Activated naive CD8-positive, alpha-beta T cell treated with anti-CD3 and anti-CD28 coated beads, Interleukin-2, amount 10 ng/mL, durations not matched to agents 7 days and 5 days (primary cell): ENCODE data around the gene RAB33B. TPM values are rescaled to one million over a fixed set of nuclear protein-coding genes. Genes with fewer than 3 reads are reported as not detected.
"Not testable (repeated sequence)": the region's sequence is repeated elsewhere in the genome, so short reads cannot be mapped to it uniquely, and the experiment has no call there.

ENCODE experiments used
- ATAC-seq: fragments of 150-1000 bp; cut with Tn5 transposase; one replicate; pipeline ENCODE4 v1.10.0; 2021; ENCODE audit warnings: low read depth, moderate library complexity
- POLR2A ChIA-PET: fragments of 350-600 bp; sonication (Branson Sonifier 250); formaldehyde crosslinking; loops from one replicate; lab custom pipeline; 2021; ENCODE audit warnings: antibody characterized with exemption; lab: Charles Lee
- DNase-seq: peaks from one replicate; pipeline ENCODE4 v3.0.0; 2021
- H3K27ac Mint-ChIP-seq: one replicate; pipeline ENCODE4 v1.8.0; 2022; ENCODE audit warnings: mild to moderate bottlenecking, mixed read lengths
- H3K27me3 Mint-ChIP-seq: one replicate; pipeline ENCODE4 v1.8.0; 2022; ENCODE audit warnings: mild to moderate bottlenecking, moderate library complexity, mixed read lengths
- H3K36me3 Mint-ChIP-seq: one replicate; pipeline ENCODE4 v1.8.0; 2021; ENCODE audit warnings: mild to moderate bottlenecking, mixed read lengths
- H3K4me1 Mint-ChIP-seq: one replicate; pipeline ENCODE4 v1.8.0; 2021; ENCODE audit warnings: mixed read lengths
- H3K4me3 Mint-ChIP-seq: one replicate; pipeline ENCODE4 v1.8.0; 2022; ENCODE audit warnings: mild to moderate bottlenecking, moderate library complexity, mixed read lengths
- H3K9me3 Mint-ChIP-seq: one replicate; pipeline ENCODE4 v1.8.0; 2021; ENCODE audit warnings: mixed read lengths
- total RNA-seq, 2 experiments: library from RNA; stranded (reverse); gene quantifications; one replicate each; pipeline ENCODE4 v1.2.3, GENCODE V29; 2021

Gene RAB33B
- total RNA-seq, 2 experiments from 2014 or later = 9.8 to 9.9 TPM

- ATAC-seq = no peak
- peaks cover 31% of the 10 kb centered on the region for H3K4me1 Mint-ChIP-seq
Measured at GRCh38 chr4:139451997-139452396, 1.9 kb upstream of the RAB33B start.

DNA sequence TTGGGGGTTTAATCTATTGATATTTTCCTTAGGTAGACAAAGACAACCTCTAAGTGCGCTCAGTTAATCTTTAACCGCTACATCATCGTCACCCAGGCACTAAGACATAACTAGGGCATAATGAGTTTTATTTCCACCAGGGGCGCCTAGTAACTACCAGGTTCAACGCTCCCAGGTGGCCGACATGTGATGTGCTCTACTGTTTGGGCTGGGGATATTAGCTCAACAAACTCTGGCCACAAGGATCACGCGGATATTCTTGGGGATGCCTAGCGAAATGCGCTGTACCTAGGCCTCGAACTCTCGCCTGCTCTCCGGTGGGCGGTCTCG is 915 bp upstream of the RAB33B start:
- peak overlapping the region; percentile 96 for H3K27ac Mint-ChIP-seq
- peaks cover 39% of the 10 kb centered on the region for H3K4me1 Mint-ChIP-seq
- POLR2A ChIA-PET = interaction anchor here (0.7 to 2.0 kb wide), 10 partner anchors 28 to 437 kb away, joined by 3 to 20 read pairs (median 4); partner anchors contain the start of genes NAA15, NOCT and SETD7
- peak overlapping the region; percentile 96 for H3K4me3 Mint-ChIP-seq
- ATAC-seq (peak; percentile 49), DNase-seq (no peak)
- H3K27me3 Mint-ChIP-seq = no peaks in the 10 kb centered on the region
- H3K36me3 Mint-ChIP-seq = peaks cover 8% of the 10 kb centered on the region
- no peaks in the 10 kb centered on the region for H3K9me3 Mint-ChIP-seq

More at GRCh38 chr4:139451997-139452396, 1.9 kb upstream of the RAB33B start:
- H3K27ac Mint-ChIP-seq = peak overlapping the region; percentile 96
- H3K27me3 Mint-ChIP-seq = no peaks in the 10 kb centered on the region
- peaks cover 8% of the 10 kb centered on the region for H3K36me3 Mint-ChIP-seq
- H3K4me3 Mint-ChIP-seq = peak overlapping the region; percentile 96
- POLR2A ChIA-PET = no interaction called here
- DNase-seq = no peak
- H3K9me3 Mint-ChIP-seq = no peaks in the 10 kb centered on the region

DNA sequence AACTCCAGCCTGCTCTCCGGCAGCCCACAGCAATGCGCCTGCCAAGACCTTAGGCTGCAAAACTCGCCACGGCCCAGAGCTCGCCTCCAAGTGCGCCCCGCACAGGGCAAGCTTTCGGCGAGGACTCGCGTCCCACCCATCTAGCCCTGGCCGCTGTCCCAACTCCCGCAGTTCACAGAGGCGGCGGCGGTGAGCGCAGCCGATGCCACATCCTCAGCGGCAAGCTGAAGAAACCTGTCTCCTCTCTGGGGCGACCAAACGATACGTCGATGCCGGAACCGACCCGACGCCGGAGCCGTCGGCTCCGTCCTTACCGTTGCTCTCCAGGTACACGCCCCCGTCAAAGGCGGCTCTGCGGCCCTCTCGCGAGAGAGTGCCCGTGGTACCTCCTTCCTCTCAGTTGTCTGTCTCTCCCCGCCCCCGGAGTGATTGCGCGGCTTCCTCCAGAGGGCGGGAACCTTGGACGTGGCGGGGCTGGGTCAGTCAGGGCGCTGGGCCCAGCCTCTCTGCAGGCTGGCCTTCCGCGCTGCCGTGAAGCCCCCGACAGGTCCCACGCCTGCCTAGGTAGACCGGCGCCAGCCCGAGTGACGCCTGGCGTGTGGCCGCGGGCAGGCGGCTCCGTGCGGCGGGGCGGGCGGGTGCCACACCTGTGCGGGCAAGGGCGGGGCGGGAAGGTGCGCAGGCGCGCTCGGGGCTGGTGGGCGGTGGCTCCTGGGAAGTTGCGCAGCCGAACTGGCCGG is 380 bp upstream of the RAB33B start:
- Mint-ChIP-seq H3K36me3 (peaks cover 8% of the 10 kb centered on the region), H3K4me1 (peaks cover 43% of the 10 kb centered on the region), H3K27ac (peak overlapping the region; percentile 96), H3K9me3 (no peaks in the 10 kb centered on the region), H3K4me3 (peak overlapping the region; percentile 96), H3K27me3 (no peaks in the 10 kb centered on the region)
- peak; percentile 90 for ATAC-seq
- POLR2A ChIA-PET = interaction anchor here (0.7 to 2.0 kb wide), 11 partner anchors 28 to 438 kb away, joined by 3 to 20 read pairs (median 3); partner anchors contain the start of genes NAA15, NOCT and SETD7
- peak; percentile 97 for DNase-seq

GRCh38 chr4:139455126-139455538 is 1.2 kb downstream of the RAB33B start:
- Mint-ChIP-seq H3K4me3 (peak overlapping the region; percentile 96), H3K27me3 (no peaks in the 10 kb centered on the region), H3K9me3 (no peaks in the 10 kb centered on the region), H3K36me3 (peaks cover 10% of the 10 kb centered on the region), H3K27ac (peak overlapping the region; percentile 90), H3K4me1 (peaks cover 50% of the 10 kb centered on the region)
- DNase-seq (no peak), ATAC-seq (no peak)
- POLR2A ChIA-PET = no interaction called here

DNA sequence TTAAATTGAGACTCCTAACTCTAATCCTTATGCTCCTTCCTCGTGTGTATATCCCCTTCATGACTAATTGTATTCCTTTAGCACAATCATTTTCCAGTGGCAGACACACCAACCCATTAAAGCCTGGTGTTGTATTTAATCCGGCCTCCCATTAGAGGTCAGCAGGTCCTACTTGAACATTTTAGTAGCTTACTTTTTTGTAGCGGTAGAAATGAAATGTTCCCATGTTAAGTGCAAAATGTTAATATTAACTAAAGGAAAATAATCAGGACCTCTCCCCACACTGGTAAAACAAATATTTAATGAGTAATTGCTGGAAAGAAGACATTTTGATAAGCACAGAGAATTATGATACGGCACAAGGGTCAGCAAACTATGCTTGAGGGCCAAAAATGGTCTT is 3.4 kb downstream of the RAB33B start:
- DNase-seq (no peak), ATAC-seq (no peak)
- Mint-ChIP-seq H3K9me3 (no peaks in the 10 kb centered on the region), H3K36me3 (peaks cover 11% of the 10 kb centered on the region), H3K4me1 (peaks cover 48% of the 10 kb centered on the region), H3K27ac (no peak overlapping the region), H3K4me3 (no peak overlapping the region), H3K27me3 (no peaks in the 10 kb centered on the region)
- POLR2A ChIA-PET = interaction anchor here (0.6 kb wide), 1 partner anchor 21 kb away, joined by 5 read pairs; no protein-coding TSS in a partner anchor

- H3K36me3 Mint-ChIP-seq = peaks cover 16% of the 10 kb centered on the region
- no peaks in the 10 kb centered on the region for H3K27me3 Mint-ChIP-seq
- DNase-seq = no peak
- peaks cover 45% of the 10 kb centered on the region for H3K4me1 Mint-ChIP-seq
- ATAC-seq = no peak
- H3K9me3 Mint-ChIP-seq = no peaks in the 10 kb centered on the region
- no peak overlapping the region for H3K4me3 Mint-ChIP-seq
- no peak overlapping the region for H3K27ac Mint-ChIP-seq
- POLR2A ChIA-PET = no interaction called here
Measured at GRCh38 chr4:139458543-139458942, 4.6 kb downstream of the RAB33B start.

GRCh38 chr4:139458999-139459398 is 5.1 kb downstream of the RAB33B start:
- POLR2A ChIA-PET = no interaction called here
- H3K4me1 Mint-ChIP-seq = peaks cover 48% of the 10 kb centered on the region
- no peaks in the 10 kb centered on the region for H3K27me3 Mint-ChIP-seq
- DNase-seq = no peak
- no peak overlapping the region for H3K27ac Mint-ChIP-seq
- H3K36me3 Mint-ChIP-seq = peaks cover 19% of the 10 kb centered on the region
- H3K4me3 Mint-ChIP-seq = no peak overlapping the region
- ATAC-seq = no peak
- no peaks in the 10 kb centered on the region for H3K9me3 Mint-ChIP-seq

- Mint-ChIP-seq H3K27me3 (no peaks in the 10 kb centered on the region), H3K4me1 (peaks cover 38% of the 10 kb centered on the region), H3K9me3 (no peaks in the 10 kb centered on the region), H3K36me3 (peaks cover 23% of the 10 kb centered on the region), H3K4me3 (no peak overlapping the region), H3K27ac (no peak overlapping the region)
- ATAC-seq (no peak), DNase-seq (no peak)
- POLR2A ChIA-PET = no interaction called here
Measured at GRCh38 chr4:139460565-139460964, 6.6 kb downstream of the RAB33B start.

DNA sequence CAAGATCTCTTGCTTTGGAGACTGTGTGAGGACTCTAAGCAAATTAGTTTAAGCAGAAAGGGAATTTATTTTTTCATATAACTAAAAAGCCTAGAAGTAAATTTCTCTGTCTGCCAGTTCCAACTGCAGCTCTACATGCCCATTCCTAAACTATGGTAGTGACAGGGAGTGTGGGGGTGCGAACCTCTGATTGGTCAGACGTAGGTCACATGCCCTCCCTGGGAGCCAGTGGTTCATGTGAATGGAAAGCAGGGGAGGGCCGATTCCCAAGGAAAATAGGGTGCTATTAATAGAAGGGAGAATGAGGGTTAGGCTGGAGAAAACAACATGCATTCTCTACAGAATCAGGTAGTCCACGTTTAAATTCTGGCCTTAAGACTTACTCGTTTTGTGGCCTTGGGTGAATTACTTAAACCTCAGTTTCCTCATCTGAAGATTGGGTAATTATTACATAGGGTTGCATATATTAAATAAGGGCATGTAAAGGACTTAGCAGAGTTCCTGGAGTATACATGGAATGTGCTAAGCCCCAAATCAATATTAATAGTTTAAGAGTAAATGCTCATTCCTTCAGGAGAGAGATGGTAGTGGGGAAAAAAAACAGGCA is 7.2 kb downstream of the RAB33B start:
- H3K36me3 Mint-ChIP-seq = peaks cover 22% of the 10 kb centered on the region
- no peaks in the 10 kb centered on the region for H3K27me3 Mint-ChIP-seq
- POLR2A ChIA-PET = interaction anchor here (0.7 kb wide), 1 partner anchor 14 kb away, joined by 4 read pairs; no protein-coding TSS in a partner anchor
- no peak for ATAC-seq
- H3K4me1 Mint-ChIP-seq = peaks cover 34% of the 10 kb centered on the region
- H3K9me3 Mint-ChIP-seq = no peaks in the 10 kb centered on the region
- H3K27ac Mint-ChIP-seq = no peak overlapping the region
- no peak overlapping the region for H3K4me3 Mint-ChIP-seq
- DNase-seq = no peak

- not testable (repeated sequence) for H3K27ac Mint-ChIP-seq
Measured at GRCh38 chr4:139464512-139464911, 10.6 kb downstream of the RAB33B start.

GRCh38 chr4:139465922-139466321 is 12.0 kb downstream of the RAB33B start:
- Mint-ChIP-seq H3K27me3 (no peaks in the 10 kb centered on the region), H3K9me3 (peaks cover 9% of the 10 kb centered on the region), H3K4me1 (peaks cover 6% of the 10 kb centered on the region), H3K4me3 (no peak overlapping the region), H3K36me3 (peaks cover 38% of the 10 kb centered on the region), H3K27ac (no peak overlapping the region)
- DNase-seq (no peak), ATAC-seq (no peak)
- POLR2A ChIA-PET = no interaction called here

More at GRCh38 chr4:139464512-139464911, 10.6 kb downstream of the RAB33B start:
- Mint-ChIP-seq H3K36me3 (peaks cover 28% of the 10 kb centered on the region), H3K4me1 (peaks cover 12% of the 10 kb centered on the region)
- ATAC-seq, DNase-seq, H3K27me3 Mint-ChIP-seq, H3K9me3 Mint-ChIP-seq, H3K4me3 Mint-ChIP-seq, POLR2A ChIA-PET: not testable (repeated sequence)

DNA sequence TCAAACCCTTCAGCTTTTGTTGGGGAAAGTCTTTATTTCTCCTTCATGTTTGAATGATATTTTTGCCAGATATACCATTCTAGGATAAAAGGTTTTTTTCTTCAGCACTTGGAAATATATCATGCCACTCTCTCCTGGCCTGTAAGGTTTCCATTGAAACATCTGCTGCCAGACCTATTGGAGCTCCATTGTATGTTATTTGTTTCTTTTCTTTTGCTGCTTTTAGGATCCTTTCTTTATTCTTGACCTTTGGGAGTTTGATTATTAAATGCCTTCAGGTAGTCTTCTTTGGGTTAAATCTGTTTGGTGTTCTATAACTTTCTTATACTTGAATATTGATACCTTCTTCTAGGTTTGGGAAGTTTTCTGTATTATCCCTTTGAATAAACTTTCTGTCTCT is 14.8 kb downstream of the RAB33B start:
- H3K4me1 Mint-ChIP-seq, ATAC-seq, POLR2A ChIA-PET, H3K27me3 Mint-ChIP-seq, H3K4me3 Mint-ChIP-seq, DNase-seq, H3K27ac Mint-ChIP-seq: not testable (repeated sequence)
- H3K36me3 Mint-ChIP-seq = peaks cover 48% of the 10 kb centered on the region
- peaks cover 12% of the 10 kb centered on the region for H3K9me3 Mint-ChIP-seq

- peaks cover 12% of the 10 kb centered on the region for H3K9me3 Mint-ChIP-seq
- no peak overlapping the region for H3K4me3 Mint-ChIP-seq
- H3K36me3 Mint-ChIP-seq = peaks cover 44% of the 10 kb centered on the region
- H3K27me3 Mint-ChIP-seq = no peaks in the 10 kb centered on the region
- no peak overlapping the region for H3K27ac Mint-ChIP-seq
- H3K4me1 Mint-ChIP-seq = no peaks in the 10 kb centered on the region
- POLR2A ChIA-PET = no interaction called here
- no peak for DNase-seq
- no peak for ATAC-seq
Measured at GRCh38 chr4:139469216-139469615, 15.3 kb downstream of the RAB33B start.

GRCh38 chr4:139469869-139470268 is 15.9 kb downstream of the RAB33B start:
- Mint-ChIP-seq H3K27ac (no peak overlapping the region), H3K4me1 (no peaks in the 10 kb centered on the region), H3K9me3 (peaks cover 12% of the 10 kb centered on the region), H3K4me3 (no peak overlapping the region), H3K36me3 (peaks cover 42% of the 10 kb centered on the region), H3K27me3 (no peaks in the 10 kb centered on the region)
- no peak for DNase-seq
- no peak for ATAC-seq
- POLR2A ChIA-PET = no interaction called here
